IMR-90 (cell line): ENCODE measurements around the gene HAO2. TPM values are rescaled to one million over a fixed set of nuclear protein-coding genes. Genes with fewer than 3 reads are reported as not detected.

Source experiments
- ATAC-seq: fragments of 200-7000 bp; cut with Tn5 transposase; 2 replicates; pipeline ENCODE4 v1.9.1; 2020; ENCODE audit warnings: low read depth, mild to moderate bottlenecking, moderate library complexity
- BruUV-seq: library from RNA; stranded (reverse); fragments of 400-500 nt; replicated peaks from 2 replicates; lab custom pipeline; 2021; lab: Mats Ljungman, UMichigan
- CTCF ChIA-PET: fragments of 300-600 bp; formaldehyde crosslinking; extraction: SDS; loops from one replicate; lab custom pipeline; 2021; ENCODE audit warnings: antibody characterized with exemption; lab: Yijun Ruan, JAX
- POLR2A ChIA-PET: fragments of 300-600 bp; sonication (Branson Sonifier 250); formaldehyde crosslinking; loops from one replicate; lab custom pipeline; 2022; ENCODE audit warnings: antibody characterized with exemption; ENCODE audit not compliant: unreplicated experiment; lab: Charles Lee
- DNase-seq: peaks from one replicate; pipeline ENCODE4 v3.0.0; 2013
- H2AFZ ChIP-seq: replicated peaks from 2 replicates; pipeline ENCODE3; 2013; ENCODE audit warnings: low read length, mild to moderate bottlenecking; ENCODE audit not compliant: poor library complexity
- H2AK5ac ChIP-seq: 2 replicates; pipeline ENCODE4 v1.6.1; 2013; ENCODE audit warnings: low read depth, low read length, inconsistent platforms
- H2AK9ac ChIP-seq: replicated peaks from 2 replicates; pipeline ENCODE3; 2013; ENCODE audit warnings: mild to moderate bottlenecking, low read depth, low read length, moderate library complexity; ENCODE audit not compliant: poor library complexity
- H2BK120ac ChIP-seq: 2 replicates; pipeline ENCODE4 v1.6.1; 2013; ENCODE audit warnings: low read depth, low read length, inconsistent platforms
- H2BK15ac ChIP-seq: 3 replicates; pipeline ENCODE4 v1.6.1; 2013; ENCODE audit warnings: low read depth, low read length, inconsistent platforms
- H2BK20ac ChIP-seq: 2 replicates; pipeline ENCODE4 v1.6.1; 2013; ENCODE audit warnings: low read depth, mild to moderate bottlenecking, inconsistent platforms, low read length, moderate library complexity
- H2BK5ac ChIP-seq: 2 replicates; pipeline ENCODE4 v1.6.1; 2013; ENCODE audit warnings: mild to moderate bottlenecking, low read depth, low read length, inconsistent platforms; ENCODE audit not compliant: poor library complexity, severe bottlenecking
- H3K14ac ChIP-seq: replicated peaks from 2 replicates; pipeline ENCODE4 v1.6.1; 2013; ENCODE audit warnings: low read depth, low read length, inconsistent platforms
- H3K18ac ChIP-seq: 2 replicates; pipeline ENCODE4 v1.6.1; 2013; ENCODE audit warnings: low read depth, low read length, control low read depth
- H3K23ac ChIP-seq: 2 replicates; pipeline ENCODE4 v1.6.1; 2013; ENCODE audit warnings: low read depth, low read length, inconsistent platforms
- H3K27ac ChIP-seq: 2 replicates; pipeline ENCODE4 v1.5.1; 2013; ENCODE audit warnings: mild to moderate bottlenecking, control low read depth, low read length; ENCODE audit not compliant: insufficient read depth
- H3K27me3 ChIP-seq: 2 replicates; pipeline ENCODE4 v1.6.1; 2013; ENCODE audit warnings: low read length; ENCODE audit not compliant: control insufficient read depth, insufficient read depth
- H3K36me3 ChIP-seq: 2 replicates; pipeline ENCODE4 v1.6.1; 2013; ENCODE audit warnings: low read length, mixed read lengths; ENCODE audit not compliant: control insufficient read depth, insufficient read depth
- H3K4ac ChIP-seq: 2 replicates; pipeline ENCODE4 v1.6.1; 2013; ENCODE audit warnings: low read depth, low read length, inconsistent platforms
- H3K4me1 ChIP-seq: 2 replicates; pipeline ENCODE4 v1.6.1; 2013; ENCODE audit warnings: low read length, mixed read lengths; ENCODE audit not compliant: control insufficient read depth, insufficient read depth
- H3K4me2 ChIP-seq: 2 replicates; pipeline ENCODE4 v1.6.1; 2013; ENCODE audit warnings: low read depth, mild to moderate bottlenecking, control low read depth, low read length, moderate library complexity
- H3K4me3 ChIP-seq: 2 replicates; pipeline ENCODE4 v1.5.1; 2013; ENCODE audit warnings: low read depth, mild to moderate bottlenecking, control low read depth, low read length, moderate library complexity; ENCODE audit not compliant: insufficient read depth
- H3K56ac ChIP-seq: 2 replicates; pipeline ENCODE4 v1.6.1; 2013; ENCODE audit warnings: low read length, inconsistent platforms; ENCODE audit not compliant: insufficient read depth; ENCODE audit errors: extremely low read depth
- H3K79me1 ChIP-seq, 2 experiments: 2 replicates each; pipeline ENCODE4 v1.6.1; 2013; ENCODE audit warnings: low read length in 2 of 2, inconsistent platforms in 1 of 2, low read depth in 1 of 2
- H3K9ac ChIP-seq: 2 replicates; pipeline ENCODE4 v1.6.1; 2013; ENCODE audit warnings: low read depth, low read length, control low read depth
- H3K9me1 ChIP-seq: 2 replicates; pipeline ENCODE4 v1.6.1; 2013; ENCODE audit warnings: low read length, inconsistent platforms; ENCODE audit not compliant: insufficient read depth
- H3K9me3 ChIP-seq: 2 replicates; pipeline ENCODE4 v1.6.1; 2013; ENCODE audit warnings: low read length; ENCODE audit not compliant: control insufficient read depth, insufficient read depth
- H4K20me1 ChIP-seq: 2 replicates; pipeline ENCODE4 v1.6.1; 2013; ENCODE audit warnings: low read length, inconsistent platforms; ENCODE audit not compliant: insufficient read depth
- H4K5ac ChIP-seq: 2 replicates; pipeline ENCODE4 v1.6.1; 2013; ENCODE audit warnings: mild to moderate bottlenecking, low read depth, low read length, control low read depth
- H4K8ac ChIP-seq, 2 experiments: 2 replicates each; pipeline ENCODE4 v1.6.1; 2013; ENCODE audit warnings: low read depth in 2 of 2, low read length in 2 of 2, control low read depth in 1 of 2, inconsistent platforms in 1 of 2
- H4K91ac ChIP-seq: 2 replicates; pipeline ENCODE4 v1.6.1; 2013; ENCODE audit warnings: low read depth, low read length, inconsistent platforms; ENCODE audit not compliant: insufficient read depth
- SMC3 ChIP-seq: fragments of 150-350 bp; IDR thresholded peaks from 2 replicates; pipeline ENCODE4 v1.6.1; 2016; ENCODE audit warnings: low read depth, mild to moderate bottlenecking, antibody characterized with exemption, low read length, moderate library complexity
- WGBS, 2 experiments: methylation state at CpG; one replicate each; pipeline versions ENCODE4 v1.1.5 to v1.1.7; 2013; ENCODE audit warnings: missing lambda C conversion rate in 2 of 2; ENCODE audit not compliant: insufficient read length in 1 of 2; ENCODE audit errors: extremely low coverage in 2 of 2; 5-methylcytosine and 5-hydroxymethylcytosine counted together
- dilution Hi-C: fragments of 300-500 bp; cut with HindIII; formaldehyde crosslinking; loops from one replicate; pipeline ENCODE4 v1.14.3; 2018; ENCODE audit warnings: low sequenced_read_pairs; ENCODE audit not compliant: unreplicated experiment
- in situ Hi-C: fragments of 300-500 bp; cut with MboI; formaldehyde crosslinking; loops from 3 replicates; pipeline ENCODE4 v1.14.3; 2019; ENCODE audit warnings: low sequenced_read_pairs, inconsistent platforms, mixed read lengths
- intact Hi-C: fragments of 100-400 bp; cut with micrococcal nuclease; formaldehyde crosslinking; loops from 2 replicates; pipeline ENCODE4 v1.10.0; 2022
- polyA plus RNA-seq, 3 experiments: library from polyadenylated mRNA; depleted of rRNA; stranded (reverse); fragments of >200 nt; gene quantifications; 2 replicates each; pipeline ENCODE4 v1.2.3, GENCODE V29; 2012; ENCODE audit warnings: low replicate concordance in 1 of 3
- total RNA-seq: library from RNA; depleted of rRNA; stranded (reverse); fragments of >200 nt; gene quantifications from 2 replicates; pipeline ENCODE4 v1.2.3, GENCODE V29; 2012

The HAO2 gene
- total and polyA plus RNA-seq, 2 of the 4 experiments (the other 2 are of a cell fraction): not detected

GRCh38 chr1:119394085-119394484 is 25.5 kb downstream of the HAO2 start:
- Histone ChIP-seq H2BK120ac (no peak overlapping the region), H3K14ac (no peak overlapping the region), H3K4me3 (no peak overlapping the region), H2BK15ac (no peak overlapping the region), H3K36me3 (no peaks in the 10 kb centered on the region), H4K20me1 (no peaks in the 10 kb centered on the region), H3K9me1 (no peaks in the 10 kb centered on the region), H3K56ac (no peak overlapping the region), H3K4ac (no peak overlapping the region), H3K18ac (no peak overlapping the region), H3K23ac (no peak overlapping the region), H2BK5ac (no peak overlapping the region), H3K9ac (no peak overlapping the region), H3K79me1 (no peaks in the 10 kb centered on the region), H2AFZ (no peak overlapping the region), H4K91ac (no peak overlapping the region), H3K27me3 (no peaks in the 10 kb centered on the region), H3K9me3 (no peaks in the 10 kb centered on the region), H4K5ac (no peak overlapping the region), H4K8ac (no peak overlapping the region), H3K4me2 (no peak overlapping the region), H2AK5ac (no peak overlapping the region), H3K4me1 (no peaks in the 10 kb centered on the region), H3K27ac (no peak overlapping the region), H2BK20ac (no peak overlapping the region), H2AK9ac (no peak overlapping the region)
- TF ChIP-seq SMC3: no peak
- no TSS peak for BruUV-seq
- DNase-seq (no peak), ATAC-seq (no peak)
- no CpG with 5 or more reads among the region's 1 CpG for WGBS, 2 experiments
- ChIA-PET CTCF (no interaction called here), POLR2A (no interaction called here)
- intact Hi-C loops (no loop called here), dilution Hi-C loops (no loop called here), in situ Hi-C loops (no loop called here)
